Fibroblast of lung (primary cell): Measurements from ENCODE around the gene FAM107B. TPM values are rescaled to one million over a fixed set of nuclear protein-coding genes. Genes with fewer than 3 reads are reported as not detected.

Experiments
- DNase-seq, 2 donors: peaks; one replicate each; pipeline versions ENCODE4 v3.0.0 to v3.0.0-alpha.2; 2010; ENCODE audit warnings: low read depth in 2 of 2
- H2AFZ ChIP-seq: 2 replicates; pipeline ENCODE4 v1.5.1; 2012; ENCODE audit warnings: low read length, control low read depth, inconsistent platforms
- H3K27ac ChIP-seq: 2 replicates; pipeline ENCODE4 v1.5.1; 2011; ENCODE audit warnings: low read length, control low read depth; ENCODE audit not compliant: insufficient read depth
- H3K27me3 ChIP-seq: 2 replicates; pipeline ENCODE4 v1.5.1; 2011; ENCODE audit warnings: mild to moderate bottlenecking, low read length; ENCODE audit not compliant: control insufficient read depth, insufficient read depth
- H3K36me3 ChIP-seq: 2 replicates; pipeline ENCODE4 v1.5.1; 2011; ENCODE audit warnings: low read length; ENCODE audit not compliant: control insufficient read depth, insufficient read depth
- H3K4me1 ChIP-seq: 2 replicates; pipeline ENCODE4 v1.5.1; 2011; ENCODE audit warnings: low read length; ENCODE audit not compliant: control insufficient read depth, insufficient read depth; ENCODE audit errors: extremely low read depth
- H3K4me2 ChIP-seq: 2 replicates; pipeline ENCODE4 v1.5.1; 2011; ENCODE audit warnings: low read length, control low read depth; ENCODE audit not compliant: insufficient read depth; ENCODE audit errors: extremely low read depth
- H3K4me3 ChIP-seq, 4 experiments: fragments of 200-600 bp in 1 of 4; sonication (generic) in 1 of 4; replicated peaks in 1 of 4; 2 replicates each; pipeline ENCODE4 v1.5.1; 2011 to 2016; ENCODE audit warnings: low read length in 4 of 4, low read depth in 3 of 4, mild to moderate bottlenecking in 3 of 4, control low read depth in 2 of 4, inconsistent platforms in 1 of 4, mixed read lengths in 1 of 4; ENCODE audit not compliant: insufficient read depth in 1 of 4; ENCODE audit errors: control extremely low read depth in 1 of 4
- H3K79me2 ChIP-seq: 2 replicates; pipeline ENCODE4 v1.5.1; 2012; ENCODE audit warnings: mild to moderate bottlenecking, low read length, inconsistent platforms; ENCODE audit not compliant: control insufficient read depth, insufficient read depth
- H3K9ac ChIP-seq: 2 replicates; pipeline ENCODE4 v1.5.1; 2011; ENCODE audit warnings: mild to moderate bottlenecking, low read length, control low read depth; ENCODE audit not compliant: insufficient read depth
- H3K9me3 ChIP-seq: 2 replicates; pipeline ENCODE4 v1.5.1; 2012; ENCODE audit warnings: low read depth, low read length; ENCODE audit not compliant: control insufficient read depth, insufficient read depth
- H4K20me1 ChIP-seq: 2 replicates; pipeline ENCODE4 v1.5.1; 2011; ENCODE audit warnings: low read length; ENCODE audit not compliant: control insufficient read depth, insufficient read depth; ENCODE audit errors: extremely low read depth
- CTCF ChIP-seq, 2 donors: IDR thresholded peaks in 1 of 2; conservative IDR thresholded peaks in 1 of 2; 1 replicate in 1 of 2; 2 replicates in 1 of 2; pipeline ENCODE4 v1.5.1; 2011 to 2012; ENCODE audit warnings: low read length in 2 of 2, control low read depth in 1 of 2, inconsistent platforms in 1 of 2, low read depth in 1 of 2, mild to moderate bottlenecking in 1 of 2
- EZH2 ChIP-seq: IDR thresholded peaks from 2 replicates; pipeline ENCODE4 v1.5.1; 2012; ENCODE audit warnings: low read length, control low read depth, mild to moderate bottlenecking; ENCODE audit errors: missing control alignments
- polyA plus RNA-seq, 2 donors: library from polyadenylated mRNA; depleted of rRNA in 1 of 2; stranded (reverse) in 1 of 2; unstranded in 1 of 2; fragments of >200 nt; gene quantifications; 2 replicates each; pipeline ENCODE4 v1.2.1, GENCODE V29; 2011 to 2012; ENCODE audit warnings: missing spikeins in 1 of 2
- total RNA-seq: library from RNA; depleted of rRNA; stranded (reverse); fragments of >200 nt; gene quantifications from 2 replicates; pipeline ENCODE4 v1.2.1, GENCODE V29; 2014

The FAM107B gene
- total and polyA plus RNA-seq, 2 donors (not counting 1 experiment from before 2014, with no cell fraction given) = 29.0 to 36.0 TPM

GRCh38 chr10:14481014-14481413 lies 293.7 kb downstream of the FAM107B start:
- Histone ChIP-seq H3K4me3 (no peak overlapping the region), H3K79me2 (no peaks in the 10 kb centered on the region), H3K9ac (no peak overlapping the region), H3K27me3 (no peaks in the 10 kb centered on the region), H4K20me1 (no peaks in the 10 kb centered on the region), H2AFZ (no peak overlapping the region), H3K4me2 (no peak overlapping the region), H3K4me1 (peaks cover 6% of the 10 kb centered on the region), H3K27ac (no peak overlapping the region), H3K36me3 (no peaks in the 10 kb centered on the region), H3K9me3 (no peaks in the 10 kb centered on the region)
- no peak for DNase-seq
- TF ChIP-seq CTCF (conservative IDR thresholded peaks at IDR 0.05 in 1 of 2, IDR thresholded peaks at IDR 0.05 in 1 of 2; ENCODE audit: low read depth in 1 of 2, low read length in 2 of 2) (no peak), EZH2 (no peak)

- H3K9ac ChIP-seq = no peak overlapping the region
- peak; percentile 85 to 87 for DNase-seq
- H3K4me3 ChIP-seq = no peak overlapping the region
- H2AFZ ChIP-seq = no peak overlapping the region
- H3K79me2 ChIP-seq = no peaks in the 10 kb centered on the region
- no peaks in the 10 kb centered on the region for H3K9me3 ChIP-seq
- peaks cover 6% of the 10 kb centered on the region for H3K4me1 ChIP-seq
- H3K27me3 ChIP-seq = no peaks in the 10 kb centered on the region
- TF ChIP-seq EZH2 (no peak), CTCF (conservative IDR thresholded peaks at IDR 0.05 in 1 of 2, IDR thresholded peaks at IDR 0.05 in 1 of 2; ENCODE audit: low read depth in 1 of 2, low read length in 2 of 2) (peak; percentile 68 to 79)
- no peak overlapping the region for H3K27ac ChIP-seq
- H4K20me1 ChIP-seq = no peaks in the 10 kb centered on the region
- no peaks in the 10 kb centered on the region for H3K36me3 ChIP-seq
- H3K4me2 ChIP-seq = no peak overlapping the region
These were observed 296.1 kb downstream of the FAM107B start for GRCh38 chr10:14478604-14479003.

GRCh38 chr10:14478201-14478600 lies 296.5 kb downstream of the FAM107B start:
- no peak for TF ChIP-seq EZH2
- TF ChIP-seq CTCF (conservative IDR thresholded peaks at IDR 0.05 in 1 of 2, IDR thresholded peaks at IDR 0.05 in 1 of 2; ENCODE audit: low read depth in 1 of 2, low read length in 2 of 2) = no peak
- Histone ChIP-seq H3K9me3 (no peaks in the 10 kb centered on the region), H3K27ac (no peak overlapping the region), H3K4me2 (no peak overlapping the region), H4K20me1 (no peaks in the 10 kb centered on the region), H3K4me3 (no peak overlapping the region), H3K79me2 (no peaks in the 10 kb centered on the region), H3K9ac (no peak overlapping the region), H3K36me3 (no peaks in the 10 kb centered on the region), H3K4me1 (peaks cover 6% of the 10 kb centered on the region), H3K27me3 (no peaks in the 10 kb centered on the region), H2AFZ (no peak overlapping the region)
- no peak for DNase-seq
